Heart left ventricle (tissue), 13 donors: ENCODE measurements around the gene MUC6.

Experiments used
- POLR2A ChIP-seq, 2 donors: fragments of 450-650 bp; IDR thresholded peaks; one replicate each; pipeline ENCODE4 v1.6.1; 2017; ENCODE audit warnings: antibody characterized with exemption in 2 of 2, mild to moderate bottlenecking in 2 of 2, moderate library complexity in 2 of 2
- TF ChIP-seq, protein P1 (sequence below), 12 donors: fragments of 200-600 bp; sonication (generic) in 4 of 12; IDR thresholded peaks; one replicate each; pipeline versions ENCODE4 v1.5.0 to v1.8.0; 2018 to 2022; ENCODE audit warnings: antibody characterized with exemption in 12 of 12, mild to moderate bottlenecking in 5 of 12
- donor health status: ischemic (EF 13 %, LVEDD 7.1; RV severe dilation, severe dysfunction).
- donor health status: DM: no; HTN: yes; CAD: no.
- donor health status: DM: no; HTN: no; CAD: no.
- donor health status: ischemic (EF 25% LVEDD 6.9; RV normal size, moderate dysfunction).
- donor health status: ischemic (EF 25% LVEDD 5.7; RV mildly dilated, moderate dysfunction).
- donor health status: ischemic (EF 35%, LVEDD 5.7; RV mildly dilated, moderate dysfunction).
- donor health status: nonischemic (EF 11% LVEDD 7.7; RV severe dilation, severe dysfunction).
- donor health status: DM: yes; HTN: yes; CAD: no.
- donor health status: PGD.
- donor health status: ischemic (EF 29% LVEDD 5.4; RV normal size, mild dysfunction).
- donor health status: nonischemic (EF 23%, LVEDD 6.1; RV moderate dilation, normal function).

DNA sequence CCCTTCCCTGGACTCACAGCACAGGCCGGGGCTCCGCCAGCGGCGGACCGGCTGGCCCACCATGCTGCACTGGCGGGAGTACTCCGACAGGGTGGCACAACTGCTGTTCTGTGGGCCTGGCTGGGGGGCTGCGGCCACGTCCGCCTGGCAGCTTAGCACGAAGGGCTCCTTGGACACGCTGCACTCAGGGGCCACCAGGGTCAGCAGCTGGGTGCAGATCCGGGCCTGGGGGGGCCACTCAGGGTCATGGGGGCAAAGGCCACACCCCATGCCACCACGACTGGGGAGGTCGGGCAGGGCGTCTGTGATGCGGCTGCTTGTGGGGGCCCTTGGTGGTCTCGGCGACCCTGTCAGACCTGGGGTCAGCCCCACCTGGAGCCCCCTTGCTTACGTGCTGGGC lies 6.0 kb downstream of the MUC6 start:
- TF ChIP-seq, protein P1, sequence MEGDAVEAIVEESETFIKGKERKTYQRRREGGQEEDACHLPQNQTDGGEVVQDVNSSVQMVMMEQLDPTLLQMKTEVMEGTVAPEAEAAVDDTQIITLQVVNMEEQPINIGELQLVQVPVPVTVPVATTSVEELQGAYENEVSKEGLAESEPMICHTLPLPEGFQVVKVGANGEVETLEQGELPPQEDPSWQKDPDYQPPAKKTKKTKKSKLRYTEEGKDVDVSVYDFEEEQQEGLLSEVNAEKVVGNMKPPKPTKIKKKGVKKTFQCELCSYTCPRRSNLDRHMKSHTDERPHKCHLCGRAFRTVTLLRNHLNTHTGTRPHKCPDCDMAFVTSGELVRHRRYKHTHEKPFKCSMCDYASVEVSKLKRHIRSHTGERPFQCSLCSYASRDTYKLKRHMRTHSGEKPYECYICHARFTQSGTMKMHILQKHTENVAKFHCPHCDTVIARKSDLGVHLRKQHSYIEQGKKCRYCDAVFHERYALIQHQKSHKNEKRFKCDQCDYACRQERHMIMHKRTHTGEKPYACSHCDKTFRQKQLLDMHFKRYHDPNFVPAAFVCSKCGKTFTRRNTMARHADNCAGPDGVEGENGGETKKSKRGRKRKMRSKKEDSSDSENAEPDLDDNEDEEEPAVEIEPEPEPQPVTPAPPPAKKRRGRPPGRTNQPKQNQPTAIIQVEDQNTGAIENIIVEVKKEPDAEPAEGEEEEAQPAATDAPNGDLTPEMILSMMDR (IDR thresholded peaks at IDR 0.05), result no peak
- TF ChIP-seq POLR2A (IDR thresholded peaks at IDR 0.05), result no peak
